ENCODE results near the gene ANKRD7.

DNA sequence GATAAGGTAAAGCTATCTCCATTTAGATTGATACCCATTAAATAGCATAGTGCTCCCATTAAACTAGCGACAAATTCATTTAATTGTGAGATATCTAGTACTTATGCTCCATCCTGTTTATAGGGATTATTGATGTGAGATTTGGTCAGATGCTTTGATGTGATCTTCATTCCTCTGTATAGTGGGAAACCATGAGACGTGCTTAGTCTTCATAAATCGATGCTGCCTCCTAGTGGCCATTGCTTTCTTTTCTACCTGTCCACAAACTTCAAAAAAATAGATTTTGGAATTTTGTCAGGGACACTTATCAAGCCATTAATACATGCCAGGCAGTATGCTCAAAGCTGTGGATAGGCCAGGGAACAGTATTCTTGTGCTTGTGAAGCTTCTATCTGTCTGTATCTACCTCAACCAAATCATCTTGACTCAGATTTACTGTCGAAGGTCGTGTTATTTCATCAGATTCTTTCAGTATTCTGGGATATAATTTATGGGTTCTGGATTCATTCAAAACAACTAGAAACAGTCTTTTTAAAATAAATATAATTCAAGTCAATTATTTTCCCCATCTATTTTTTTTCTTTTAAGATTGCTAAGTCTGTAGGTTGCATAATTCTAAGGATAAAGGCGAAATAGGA, 28.5 kb upstream of the ANKRD7 start:
- TF ChIP-seq CTCF (IDR thresholded peaks at IDR 0.05), result peak; percentile 56 to 70 (median 60)
- TF ChIP-seq POLR2A (IDR thresholded peaks at IDR 0.05), result no peak
- TF ChIP-seq POLR2AphosphoS5 (IDR thresholded peaks at IDR 0.05), result no peak
- TF ChIP-seq EP300 (IDR thresholded peaks at IDR 0.05), result no peak
